ENCODE measurements around the gene CTSD. TPM values are rescaled to one million over a fixed set of nuclear protein-coding genes. Genes with fewer than 3 reads are reported as not detected.
"Not testable (repeated sequence)": the region's sequence is repeated elsewhere in the genome, so short reads cannot be mapped to it uniquely, and the experiment has no call there.

The CTSD gene
- total RNA-seq, 4 donors from 2014 or later: 385 to 583 (median 429) TPM

- DNase-seq (ENCODE audit: low spot score in 2 of 2): no peak
- no peak for TF ChIP-seq CTCF (IDR thresholded peaks at IDR 0.05)
- no peak for TF ChIP-seq EP300 (IDR thresholded peaks at IDR 0.05)
- no peak for TF ChIP-seq POLR2A (IDR thresholded peaks at IDR 0.05)
- peak overlapping the region in 1 of 4 donors; percentile 72 for H3K27ac ChIP-seq
These were observed 8.0 kb upstream of the CTSD start for GRCh38 chr11:1771700-1772099.

GRCh38 chr11:1771273-1771672 lies 7.5 kb upstream of the CTSD start:
- WGBS, 2 donors: 77 to 83% methylated on average over 18 of the region's 18 CpGs

More at GRCh38 chr11:1771700-1772099, 8.0 kb upstream of the CTSD start:
- H3K36me3 ChIP-seq: no peaks in the 10 kb centered on the region
- H3K4me3 ChIP-seq: no peak overlapping the region
- H3K4me1 ChIP-seq: peaks cover 0 to 21% (median 8%) of the 10 kb centered on the region in 4 donors
- H3K9me3 ChIP-seq: peaks cover 0 to 11% (median 0%) of the 10 kb centered on the region in 4 donors
- H3K27me3 ChIP-seq: no peaks in the 10 kb centered on the region
- WGBS, 2 donors: 71 to 73% methylated on average over 6 of the region's 6 CpGs

GRCh38 chr11:1770528-1770927 lies 6.8 kb upstream of the CTSD start:
- 67 to 75% methylated on average over 5 of the region's 5 CpGs for WGBS, 2 donors
- Histone ChIP-seq H3K27me3 (no peaks in the 10 kb centered on the region), H3K27ac (no peak overlapping the region), H3K36me3 (no peaks in the 10 kb centered on the region), H3K4me3 (no peak overlapping the region), H3K9me3 (peaks cover 0 to 5% (median 0%) of the 10 kb centered on the region in 4 donors), H3K4me1 (peaks cover 0 to 21% (median 8%) of the 10 kb centered on the region in 4 donors)
- no peak for DNase-seq (ENCODE audit: low spot score in 2 of 2)
- TF ChIP-seq CTCF (IDR thresholded peaks at IDR 0.05) (no peak), POLR2A (IDR thresholded peaks at IDR 0.05) (no peak)

More at GRCh38 chr11:1771273-1771672, 7.5 kb upstream of the CTSD start:
- Histone ChIP-seq H3K27me3 (no peaks in the 10 kb centered on the region), H3K9me3 (peaks cover 0 to 7% (median 0%) of the 10 kb centered on the region in 4 donors), H3K36me3 (no peaks in the 10 kb centered on the region), H3K4me3 (no peak overlapping the region), H3K27ac (no peak overlapping the region), H3K4me1 (peaks cover 0 to 21% (median 8%) of the 10 kb centered on the region in 4 donors)
- DNase-seq (ENCODE audit: low spot score in 2 of 2): no peak
- no peak for TF ChIP-seq CTCF (IDR thresholded peaks at IDR 0.05)
- TF ChIP-seq POLR2A (IDR thresholded peaks at IDR 0.05): no peak
- no peak for TF ChIP-seq EP300 (IDR thresholded peaks at IDR 0.05)

- no peak for DNase-seq (ENCODE audit: low spot score in 2 of 2)
- Histone ChIP-seq H3K9me3 (peaks cover 0 to 4% (median 0%) of the 10 kb centered on the region in 4 donors), H3K36me3 (no peaks in the 10 kb centered on the region), H3K27me3 (no peaks in the 10 kb centered on the region), H3K4me3 (no peak overlapping the region), H3K4me1 (peaks cover 0 to 21% (median 8%) of the 10 kb centered on the region in 4 donors), H3K27ac (no peak overlapping the region)
- TF ChIP-seq EP300 (IDR thresholded peaks at IDR 0.05): no peak
- 89 to 93% methylated on average over 7 of the region's 7 CpGs for whole genome bisulfite sequencing, 2 donors
These were observed 6.3 kb upstream of the CTSD start for GRCh38 chr11:1770061-1770460.

GRCh38 chr11:1769304-1769936 lies 5.7 kb upstream of the CTSD start:
- WGBS, 2 donors: 84% methylated on average over 9 of the region's 9 CpGs
- not testable (repeated sequence) for H3K9me3 ChIP-seq, H3K4me3 ChIP-seq, H3K27me3 ChIP-seq, H3K27ac ChIP-seq, H3K36me3 ChIP-seq
- DNase-seq (ENCODE audit: low spot score in 2 of 2): peak in 1 of 2 donors; percentile 4
- peaks cover 0 to 23% (median 10%) of the 10 kb centered on the region in 4 donors for H3K4me1 ChIP-seq

- peaks cover 0 to 22% (median 12%) of the 10 kb centered on the region in 4 donors for H3K4me1 ChIP-seq
- TF ChIP-seq CTCF (IDR thresholded peaks at IDR 0.05) (no peak), EP300 (IDR thresholded peaks at IDR 0.05) (no peak)
- H3K27me3 ChIP-seq: no peaks in the 10 kb centered on the region
- H3K27ac ChIP-seq: no peak overlapping the region
- 66 to 76% methylated on average over 6 to 7 of the region's 7 CpGs for WGBS, 2 donors
- no peaks in the 10 kb centered on the region for H3K36me3 ChIP-seq
- no peaks in the 10 kb centered on the region for H3K9me3 ChIP-seq
- no peak for DNase-seq (ENCODE audit: low spot score in 2 of 2)
- no peak overlapping the region for H3K4me3 ChIP-seq
These were observed 4.4 kb upstream of the CTSD start for GRCh38 chr11:1768141-1768469.

Measured in tibial nerve (tissue), 4 donors.